Testis (tissue), 2 donors: Measurements from ENCODE around the gene RCAN2.

ENCODE experiments used
- CTCF ChIP-seq, 3 experiments: fragments of 450-650 bp in 2 of 3; fragments of 200-600 bp in 1 of 3; sonication (generic) in 1 of 3; IDR thresholded peaks; one replicate each; pipeline ENCODE4 v1.5.1; 2016 to 2019; ENCODE audit warnings: antibody characterized with exemption in 3 of 3, mild to moderate bottlenecking in 2 of 3, moderate library complexity in 1 of 3
- POLR2A ChIP-seq: fragments of 450-650 bp; IDR thresholded peaks from one replicate; pipeline ENCODE4 v1.6.1; 2017; ENCODE audit warnings: antibody characterized with exemption, mild to moderate bottlenecking, moderate library complexity

GRCh38 chr6:46505693-46506512, 14.7 kb upstream of the RCAN2 start:
- TF ChIP-seq POLR2A (no peak), CTCF (IDR thresholded peaks at IDR 0.05) (no peak)
